Uterus (tissue), 2 donors: ENCODE data around the gene TNFRSF25.

ENCODE experiments used
- CTCF ChIP-seq, 4 experiments: fragments of 200-600 bp in 2 of 4; fragments of 450-650 bp in 2 of 4; sonication (generic) in 2 of 4; IDR thresholded peaks; one replicate each; pipeline ENCODE4 v1.5.1; 2016 to 2019; ENCODE audit warnings: antibody characterized with exemption in 4 of 4, mild to moderate bottlenecking in 2 of 4, moderate library complexity in 1 of 4
- POLR2A ChIP-seq, 2 donors: fragments of 450-650 bp; IDR thresholded peaks; one replicate each; pipeline ENCODE4 v1.6.1; 2016; ENCODE audit warnings: antibody characterized with exemption in 2 of 2, mild to moderate bottlenecking in 1 of 2, moderate library complexity in 1 of 2

DNA sequence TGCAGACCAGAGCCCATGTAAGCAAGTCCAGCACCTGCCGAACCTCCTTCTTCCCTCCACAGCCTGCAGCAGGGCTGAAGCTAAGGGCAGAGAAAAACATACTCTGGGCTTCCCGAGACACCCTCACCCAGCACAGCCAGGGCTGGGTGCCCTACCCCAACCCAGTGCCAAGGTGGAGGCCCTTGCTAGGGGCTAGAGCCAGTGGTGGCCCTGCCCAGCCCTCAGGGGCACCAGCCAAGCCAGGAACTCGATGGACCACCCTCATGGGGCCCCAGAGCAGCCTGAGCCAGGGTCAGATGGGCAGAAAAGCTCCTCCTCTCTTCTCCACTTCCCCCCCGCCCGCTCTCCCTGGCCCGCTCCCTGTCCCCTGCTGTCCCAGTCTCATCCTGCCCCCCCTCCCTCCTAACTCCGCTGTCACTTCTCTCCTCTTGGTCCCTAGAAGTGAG, 15.9 kb downstream of the TNFRSF25 start:
- TF ChIP-seq CTCF (IDR thresholded peaks at IDR 0.05) (no peak), POLR2A (IDR thresholded peaks at IDR 0.05) (no peak)
